K562 (cell line): ENCODE measurements around the gene KRT36. TPM values are rescaled to one million over a fixed set of nuclear protein-coding genes. Genes with fewer than 3 reads are reported as not detected.

Experiments
- ETV5 ChIP-seq: sonication (generic); formaldehyde crosslinking; IDR thresholded peaks from 2 replicates; pipeline ENCODE4 v1.4.0; 2020; ENCODE audit warnings: low read depth, mild to moderate bottlenecking, missing genetic modification reagents
- GATAD2A ChIP-seq: fragments of 450-650 bp; IDR thresholded peaks from 2 replicates; pipeline ENCODE4 v1.6.1; 2017
- ILF3 ChIP-seq: fragments of 450-650 bp; IDR thresholded peaks from 2 replicates; pipeline ENCODE4 v1.6.1; 2018; ENCODE audit warnings: antibody characterized with exemption, mild to moderate bottlenecking, moderate library complexity, borderline replicate concordance
- JUND ChIP-seq, 2 experiments: IDR thresholded peaks; 2 replicates in 1 of 2; 3 replicates in 1 of 2; pipeline ENCODE4 v1.6.1; 2011; ENCODE audit warnings: borderline replicate concordance in 2 of 2, low read depth in 2 of 2, low read length in 2 of 2, improper control_type of control experiment in 1 of 2, missing biosample characterization in 1 of 2, missing genetic modification characterization in 1 of 2, missing genetic modification reagents in 1 of 2
- PTBP1 ChIP-seq: fragments of 200-400 bp; formaldehyde crosslinking; IDR thresholded peaks from 2 replicates; pipeline ENCODE4 v1.6.1; 2017; ENCODE audit warnings: low read depth, low read length
- RB1 ChIP-seq: fragments of 450-650 bp; IDR thresholded peaks from 2 replicates; pipeline ENCODE4 v1.6.1; 2017; ENCODE audit warnings: low read depth, mild to moderate bottlenecking
- SNRNP70 ChIP-seq: fragments of 200-400 bp; formaldehyde crosslinking; optimal IDR thresholded peaks from 2 replicates; pipeline ENCODE3; 2017; ENCODE audit warnings: low read depth, low read length
- STAT5A ChIP-seq: IDR thresholded peaks from 2 replicates; pipeline ENCODE4 v1.6.1; 2012; ENCODE audit warnings: low read length, inconsistent platforms, borderline replicate concordance
- THAP12 ChIP-seq: fragments of 250-450 bp; sonication (Bioruptor Pico); IDR thresholded peaks from 2 replicates; pipeline ENCODE4 v1.9.0; 2021; ENCODE audit warnings: mild to moderate bottlenecking, inconsistent platforms
- UBTF ChIP-seq, 2 experiments: IDR thresholded peaks; 2 replicates each; pipeline ENCODE4 v1.6.1; 2012; ENCODE audit warnings: improper control_type of control experiment in 2 of 2, low read depth in 2 of 2, low read length in 2 of 2, borderline replicate concordance in 1 of 2
- ZBTB7A ChIP-seq: IDR thresholded peaks from 2 replicates; pipeline ENCODE4 v1.6.1; 2011; ENCODE audit warnings: low read depth, mild to moderate bottlenecking, low read length, moderate library complexity, borderline replicate concordance; ENCODE audit not compliant: control insufficient read depth
- polyA plus RNA-seq, 8 experiments: library from polyadenylated mRNA; depleted of rRNA in 4 of 8; stranded (reverse) in 5 of 8; unstranded in 3 of 8; fragments of >200 nt; fragmentation: Nextera tagmentation in 2 of 8; fragmentation: Illumina TruSeq in 1 of 8; extraction: Ambion mirVana in 2 of 8; extraction: Trizol in 1 of 8; gene quantifications; 2 replicates each; pipeline versions ENCODE4 v1.2.1 to v1.2.3, GENCODE V29; 2011 to 2014; ENCODE audit warnings: inconsistent platforms in 1 of 8, missing spikeins in 1 of 8
- total RNA-seq, 7 experiments: library from RNA; depleted of rRNA in 6 of 7; stranded (reverse); fragments of >200 nt in 6 of 7; fragmentation: Illumina TruSeq in 2 of 7; extraction: Trizol in 2 of 7; gene quantifications; 2 replicates each; pipeline versions ENCODE4 v1.2.1 to v1.2.3, GENCODE V29; 2011 to 2021; ENCODE audit warnings: low replicate concordance in 1 of 7
- TF ChIP-seq, protein P1 (sequence below), 2 experiments: fragments of 450-650 bp in 1 of 2; sonication (generic) in 1 of 2; formaldehyde crosslinking in 1 of 2; IDR thresholded peaks in 1 of 2; conservative IDR thresholded peaks in 1 of 2; 2 replicates each; pipeline versions ENCODE4 v1.6.1 to v1.8.1; 2016 to 2023; ENCODE audit warnings: mild to moderate bottlenecking in 2 of 2, moderate library complexity in 2 of 2, inconsistent platforms in 1 of 2, missing genetic modification reagents in 1 of 2
- TF ChIP-seq, protein P2 (sequence below): fragments of 450-650 bp; formaldehyde crosslinking; IDR thresholded peaks from 2 replicates; pipeline ENCODE4 v1.4.0; 2020; ENCODE audit warnings: mild to moderate bottlenecking, moderate library complexity
- TF ChIP-seq, protein P3 (sequence below): IDR thresholded peaks from 2 replicates; pipeline ENCODE4 v1.6.1; 2011; ENCODE audit warnings: borderline replicate concordance, low read depth, mild to moderate bottlenecking, moderate library complexity, low read length; ENCODE audit not compliant: insufficient read depth, poor library complexity, severe bottlenecking

KRT36 gene
- total and polyA plus RNA-seq, 9 of the 15 experiments (the other 6 are each of a cell fraction or from before 2014, with no cell fraction given), result 0.04 TPM; not detected in 8

- TF ChIP-seq UBTF (IDR thresholded peaks at IDR 0.05; ENCODE audit: borderline replicate concordance in 1 of 2, low read depth in 2 of 2, low read length in 2 of 2), result no peak
- TF ChIP-seq THAP12 (CRISPR knock-in tag), result no peak
- peak; percentile 83; the same call in 1 of the 2 replicates for TF ChIP-seq PTBP1
- no peak for TF ChIP-seq RB1
- TF ChIP-seq ILF3, result no peak
- TF ChIP-seq, protein P1, sequence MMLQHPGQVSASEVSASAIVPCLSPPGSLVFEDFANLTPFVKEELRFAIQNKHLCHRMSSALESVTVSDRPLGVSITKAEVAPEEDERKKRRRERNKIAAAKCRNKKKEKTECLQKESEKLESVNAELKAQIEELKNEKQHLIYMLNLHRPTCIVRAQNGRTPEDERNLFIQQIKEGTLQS (IDR thresholded peaks at IDR 0.05), result peak; percentile 86
- TF ChIP-seq, protein P1 (CRISPR knock-in tag; conservative IDR thresholded peaks at IDR 0.05), result no peak
- TF ChIP-seq, protein P2, sequence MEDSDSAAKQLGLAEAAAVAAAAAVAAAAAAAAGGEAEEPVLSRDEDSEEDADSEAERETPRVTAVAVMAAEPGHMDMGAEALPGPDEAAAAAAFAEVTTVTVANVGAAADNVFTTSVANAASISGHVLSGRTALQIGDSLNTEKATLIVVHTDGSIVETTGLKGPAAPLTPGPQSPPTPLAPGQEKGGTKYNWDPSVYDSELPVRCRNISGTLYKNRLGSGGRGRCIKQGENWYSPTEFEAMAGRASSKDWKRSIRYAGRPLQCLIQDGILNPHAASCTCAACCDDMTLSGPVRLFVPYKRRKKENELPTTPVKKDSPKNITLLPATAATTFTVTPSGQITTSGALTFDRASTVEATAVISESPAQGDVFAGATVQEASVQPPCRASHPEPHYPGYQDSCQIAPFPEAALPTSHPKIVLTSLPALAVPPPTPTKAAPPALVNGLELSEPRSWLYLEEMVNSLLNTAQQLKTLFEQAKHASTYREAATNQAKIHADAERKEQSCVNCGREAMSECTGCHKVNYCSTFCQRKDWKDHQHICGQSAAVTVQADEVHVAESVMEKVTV (CRISPR knock-in tag), result no peak
- no peak for TF ChIP-seq SNRNP70
- TF ChIP-seq, protein P3, sequence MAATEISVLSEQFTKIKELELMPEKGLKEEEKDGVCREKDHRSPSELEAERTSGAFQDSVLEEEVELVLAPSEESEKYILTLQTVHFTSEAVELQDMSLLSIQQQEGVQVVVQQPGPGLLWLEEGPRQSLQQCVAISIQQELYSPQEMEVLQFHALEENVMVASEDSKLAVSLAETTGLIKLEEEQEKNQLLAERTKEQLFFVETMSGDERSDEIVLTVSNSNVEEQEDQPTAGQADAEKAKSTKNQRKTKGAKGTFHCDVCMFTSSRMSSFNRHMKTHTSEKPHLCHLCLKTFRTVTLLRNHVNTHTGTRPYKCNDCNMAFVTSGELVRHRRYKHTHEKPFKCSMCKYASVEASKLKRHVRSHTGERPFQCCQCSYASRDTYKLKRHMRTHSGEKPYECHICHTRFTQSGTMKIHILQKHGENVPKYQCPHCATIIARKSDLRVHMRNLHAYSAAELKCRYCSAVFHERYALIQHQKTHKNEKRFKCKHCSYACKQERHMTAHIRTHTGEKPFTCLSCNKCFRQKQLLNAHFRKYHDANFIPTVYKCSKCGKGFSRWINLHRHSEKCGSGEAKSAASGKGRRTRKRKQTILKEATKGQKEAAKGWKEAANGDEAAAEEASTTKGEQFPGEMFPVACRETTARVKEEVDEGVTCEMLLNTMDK, result no peak
- TF ChIP-seq ZBTB7A, result peak; percentile 61; the same call in 1 of the 2 replicates
- TF ChIP-seq GATAD2A, result 0 out of 2 replicates have a peak, but pooled peaks have one; percentile 29
- TF ChIP-seq JUND (IDR thresholded peaks at IDR 0.05; ENCODE audit: borderline replicate concordance, low read depth, low read length), result peak; percentile 87
- peak; percentile 88; the same call in 2 of the 3 replicates for TF ChIP-seq JUND (tag; IDR thresholded peaks at IDR 0.05; ENCODE audit: borderline replicate concordance, low read depth, low read length)
- TF ChIP-seq STAT5A, result no peak
- peak; percentile 76; the same call in 1 of the 2 replicates for TF ChIP-seq ETV5 (CRISPR knock-in tag)
These were observed 32.0 kb upstream of the KRT36 start (continued) for GRCh38 chr17:41521574-41522261.
